Measurements from ENCODE around the gene CRISP2. TPM values are rescaled to one million over a fixed set of nuclear protein-coding genes. Genes with fewer than 3 reads are reported as not detected.

CRISP2 gene
- total RNA-seq, 1 experiment from 2014 or later = not detected

GRCh38 chr6:49739423-49739822, 26.1 kb upstream of the CRISP2 start:
- no peak overlapping the region for H3K27ac ChIP-seq
- no peak overlapping the region for H2AFZ ChIP-seq
- H3K4me2 ChIP-seq = no peak overlapping the region
- intact Hi-C loops (cut with micrococcal nuclease; ENCODE audit: unreplicated experiment) = no loop called here
- ChIA-PET POLR2A (ENCODE audit: unreplicated experiment) (no interaction called here), CTCF (no interaction called here)
- H4K20me1 ChIP-seq (ENCODE audit: insufficient read depth) = no peaks in the 10 kb centered on the region
- H3K27me3 ChIP-seq (ENCODE audit: insufficient read depth, low read depth) = no peaks in the 10 kb centered on the region
- H3K4me3 ChIP-seq = no peak overlapping the region
- 0 out of 2 replicates have a peak, but pooled peaks cover 4% of the 10 kb centered on the region for H3K9me2 ChIP-seq (ENCODE audit: insufficient read depth)
- 0 out of 2 replicates have a peak, but pooled peaks cover 4% of the 10 kb centered on the region for H3K4me1 ChIP-seq (replicated peaks; ENCODE audit: insufficient read depth)
- H3K9me3 ChIP-seq (ENCODE audit: insufficient read depth, low read depth) = no peaks in the 10 kb centered on the region
- no TSS peak for BruUV-seq (replicated peaks)
- H3F3A ChIP-seq (ENCODE audit: insufficient read depth, low read depth) = no peaks in the 10 kb centered on the region
- no peaks in the 10 kb centered on the region for H3K79me2 ChIP-seq (ENCODE audit: low read depth)
- no peak for DNase-seq
- H3K36me3 ChIP-seq (ENCODE audit: low read depth) = no peaks in the 10 kb centered on the region
- TF ChIP-seq EZH2 (IDR thresholded peaks at IDR 0.05; ENCODE audit: low read depth) (no peak), CTCF (conservative IDR thresholded peaks at IDR 0.05) (no peak)

- POLR2A ChIA-PET (ENCODE audit: unreplicated experiment) = no interaction called here
These were observed 22.7 kb upstream of the CRISP2 start for GRCh38 chr6:49736017-49736508.

GRCh38 chr6:49733680-49734079, 20.3 kb upstream of the CRISP2 start:
- Histone ChIP-seq H3K27me3 (ENCODE audit: insufficient read depth, low read depth) (no peaks in the 10 kb centered on the region), H3K36me3 (ENCODE audit: low read depth) (no peaks in the 10 kb centered on the region), H3K4me3 (no peak overlapping the region), H3K9me3 (ENCODE audit: insufficient read depth, low read depth) (no peaks in the 10 kb centered on the region), H3K9me2 (ENCODE audit: insufficient read depth) (no peaks in the 10 kb centered on the region), H2AFZ (no peak overlapping the region), H4K20me1 (ENCODE audit: insufficient read depth) (no peaks in the 10 kb centered on the region), H3K4me1 (replicated peaks; ENCODE audit: insufficient read depth) (no peaks in the 10 kb centered on the region), H3K79me2 (ENCODE audit: low read depth) (no peaks in the 10 kb centered on the region), H3F3A (ENCODE audit: insufficient read depth, low read depth) (no peaks in the 10 kb centered on the region), H3K27ac (no peak overlapping the region), H3K4me2 (no peak overlapping the region)
- ChIA-PET POLR2A (ENCODE audit: unreplicated experiment) (no interaction called here), CTCF (no interaction called here)
- intact Hi-C loops (cut with micrococcal nuclease; ENCODE audit: unreplicated experiment) = no loop called here
- TF ChIP-seq EZH2 (IDR thresholded peaks at IDR 0.05; ENCODE audit: low read depth) (no peak), CTCF (conservative IDR thresholded peaks at IDR 0.05) (no peak)
- no TSS peak for BruUV-seq (replicated peaks)
- DNase-seq = no peak

More at GRCh38 chr6:49736017-49736508, 22.7 kb upstream of the CRISP2 start:
- Histone ChIP-seq H3K27me3 (ENCODE audit: insufficient read depth, low read depth) (no peaks in the 10 kb centered on the region), H3K9me2 (ENCODE audit: insufficient read depth) (no peaks in the 10 kb centered on the region), H3F3A (ENCODE audit: insufficient read depth, low read depth) (no peaks in the 10 kb centered on the region), H3K36me3 (ENCODE audit: low read depth) (no peaks in the 10 kb centered on the region), H3K4me1 (replicated peaks; ENCODE audit: insufficient read depth) (no peaks in the 10 kb centered on the region), H3K79me2 (ENCODE audit: low read depth) (no peaks in the 10 kb centered on the region), H3K4me2 (no peak overlapping the region), H4K20me1 (ENCODE audit: insufficient read depth) (no peaks in the 10 kb centered on the region), H3K27ac (no peak overlapping the region), H2AFZ (no peak overlapping the region), H3K9me3 (ENCODE audit: insufficient read depth, low read depth) (no peaks in the 10 kb centered on the region), H3K4me3 (no peak overlapping the region)
- intact Hi-C loops (cut with micrococcal nuclease; ENCODE audit: unreplicated experiment) = no loop called here
- no TSS peak for BruUV-seq (replicated peaks)
- no peak for TF ChIP-seq CTCF (conservative IDR thresholded peaks at IDR 0.05)
- TF ChIP-seq EZH2 (IDR thresholded peaks at IDR 0.05; ENCODE audit: low read depth) = no peak
- CTCF ChIA-PET = no interaction called here
- no peak for DNase-seq

All from PC-9 (cell line).